C1 segment of cervical spinal cord (tissue), 14 donors: ENCODE results near the gene SMAD2.
A peak's percentile ranks its signal among the peaks of the same experiment; 100 is the strongest.

ENCODE experiments used
- DNase-seq, 14 donors: peaks; one replicate each; lab custom pipeline; 2025; lab: John Stamatoyannopoulos, UW

Gene SMAD2

GRCh38 chr18:47932190-47932589 is 1.7 kb upstream of the SMAD2 start:
- no peak for DNase-seq

GRCh38 chr18:47931718-47932103 is 1.3 kb upstream of the SMAD2 start:
- DNase-seq: peak in 2 of 14 donors; percentile 31 to 37

- peak; percentile 61 to 98 (median 93) for DNase-seq
Measured at GRCh38 chr18:47930931-47931717, 665 bp upstream of the SMAD2 start.

DNA sequence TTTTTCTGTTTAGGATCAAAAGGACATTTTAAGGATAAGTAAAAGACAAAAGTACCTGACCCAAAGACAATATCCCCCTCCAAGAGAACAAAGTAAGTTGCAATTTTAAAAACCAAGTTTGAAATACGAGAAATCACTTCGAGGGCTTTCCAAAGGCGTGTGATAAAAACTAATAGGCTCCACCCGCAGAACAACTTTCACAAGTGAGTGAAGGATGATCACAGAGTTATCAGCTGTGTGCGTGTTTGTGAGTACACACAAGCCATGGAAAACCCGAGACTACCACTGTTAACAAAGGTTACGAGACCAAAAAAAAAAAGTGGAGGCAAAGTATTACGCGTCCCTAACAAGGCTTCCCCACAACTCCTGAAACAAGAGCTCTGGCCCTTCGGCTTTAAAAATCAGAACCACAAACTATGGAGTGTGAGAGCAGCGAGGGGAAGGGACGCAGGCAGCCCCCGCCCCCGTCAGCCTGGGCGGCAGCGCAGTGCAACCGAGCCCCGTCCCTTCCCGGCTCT is 719 bp downstream of the SMAD2 start:
- peak in 1 of 14 donors; percentile 46 for DNase-seq

DNA sequence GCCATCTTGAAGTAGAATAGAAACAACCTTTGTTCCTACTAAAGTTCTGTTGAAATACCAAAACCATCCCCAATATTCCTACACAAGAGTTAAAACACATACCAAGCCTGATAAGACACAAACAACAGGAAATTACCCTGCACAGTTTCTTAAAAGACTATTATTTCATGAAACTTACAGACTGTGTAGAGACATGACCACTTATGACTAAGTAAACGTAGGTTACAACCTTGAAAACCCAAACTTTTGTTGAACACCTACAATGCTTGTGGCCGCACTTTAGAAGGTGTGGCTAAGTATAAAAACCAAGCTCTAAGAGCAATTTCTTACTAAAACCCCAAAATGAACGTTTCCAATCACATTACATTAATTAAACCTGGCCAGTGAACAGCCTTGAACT is 2.0 kb downstream of the SMAD2 start:
- no peak for DNase-seq

- DNase-seq: no peak
Measured at GRCh38 chr18:47926101-47926850, 4.2 kb downstream of the SMAD2 start.

- DNase-seq: no peak
Measured at GRCh38 chr18:47919916-47920315, 10.5 kb downstream of the SMAD2 start.

DNA sequence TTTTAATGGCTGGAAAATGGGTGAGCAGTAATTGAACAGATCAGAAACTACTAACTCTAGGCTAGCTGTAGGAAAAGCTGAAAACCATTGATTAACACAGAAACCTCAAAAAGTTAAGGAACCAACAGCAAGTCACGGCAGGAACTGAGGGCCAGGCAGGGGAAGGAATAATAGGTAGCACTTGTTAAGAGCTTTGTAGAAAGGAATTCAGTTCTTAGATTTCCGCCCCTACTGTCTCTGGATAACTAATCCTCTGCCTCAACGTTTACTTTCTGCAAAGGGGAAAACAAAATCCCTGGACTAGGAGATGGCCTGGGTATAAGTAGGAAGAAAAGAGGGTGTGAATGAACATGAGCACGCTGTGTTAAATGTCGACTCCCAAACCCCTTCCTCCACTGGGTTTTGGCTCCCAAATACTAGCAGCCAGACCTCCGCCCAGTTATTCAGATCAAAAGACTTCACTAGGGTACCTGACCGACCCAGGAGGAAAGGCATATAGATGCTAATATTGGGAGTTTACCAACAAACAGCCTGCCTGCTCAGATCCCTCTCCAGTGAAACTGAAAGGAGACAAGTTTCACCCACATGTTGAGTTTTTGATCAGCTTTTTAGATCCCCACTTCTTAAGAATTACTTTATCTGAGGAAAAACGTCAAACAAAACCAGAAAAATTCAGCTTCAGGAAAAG is 12.4 kb downstream of the SMAD2 start:
- no peak for DNase-seq

DNA sequence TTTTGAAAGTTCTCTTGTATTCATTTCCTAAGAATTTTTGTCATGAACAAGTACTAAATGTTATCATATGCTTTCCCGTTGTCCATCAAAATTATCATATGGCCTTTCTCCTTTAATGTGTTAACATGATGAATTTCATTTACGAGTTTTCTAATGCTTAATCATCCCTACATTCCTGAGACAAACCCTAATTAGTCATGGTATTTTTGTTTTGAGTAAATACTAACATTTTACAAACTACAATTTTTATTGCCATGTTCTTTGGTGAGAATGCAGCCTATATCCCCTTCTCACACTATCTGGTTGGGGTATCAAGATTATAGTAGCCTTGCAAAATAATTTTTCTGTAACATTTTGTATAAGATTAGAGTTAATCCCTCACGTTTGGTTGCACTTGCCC is 14.5 kb downstream of the SMAD2 start:
- no peak for DNase-seq

- DNase-seq: no peak
Measured at GRCh38 chr18:47915229-47915628, 15.2 kb downstream of the SMAD2 start.

- DNase-seq: no peak
Measured at GRCh38 chr18:47912794-47913585, 17.5 kb downstream of the SMAD2 start.

DNA sequence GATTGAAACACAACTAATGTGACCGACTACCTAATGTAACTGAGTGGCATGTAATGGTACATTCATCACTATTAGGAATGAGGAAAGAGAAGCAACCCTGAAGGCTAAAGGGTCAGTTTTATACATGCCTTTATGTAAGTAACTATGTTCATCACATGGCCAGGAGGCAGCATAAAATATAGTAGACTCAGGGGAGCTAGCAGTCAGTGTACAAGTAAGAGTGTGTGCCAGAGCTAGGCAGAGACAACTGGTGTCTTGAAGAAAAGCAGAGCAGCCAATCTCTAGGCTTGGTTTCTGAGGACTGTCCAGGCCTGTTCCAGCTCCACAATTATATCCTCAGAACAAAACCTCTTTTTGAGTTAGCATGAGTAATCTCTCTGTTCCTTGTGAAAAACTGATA is 18.1 kb downstream of the SMAD2 start:
- DNase-seq: peak in 6 of 14 donors; percentile 2 to 14 (median 12)

- no peak for DNase-seq
Measured at GRCh38 chr18:47911877-47912276, 18.6 kb downstream of the SMAD2 start.

DNA sequence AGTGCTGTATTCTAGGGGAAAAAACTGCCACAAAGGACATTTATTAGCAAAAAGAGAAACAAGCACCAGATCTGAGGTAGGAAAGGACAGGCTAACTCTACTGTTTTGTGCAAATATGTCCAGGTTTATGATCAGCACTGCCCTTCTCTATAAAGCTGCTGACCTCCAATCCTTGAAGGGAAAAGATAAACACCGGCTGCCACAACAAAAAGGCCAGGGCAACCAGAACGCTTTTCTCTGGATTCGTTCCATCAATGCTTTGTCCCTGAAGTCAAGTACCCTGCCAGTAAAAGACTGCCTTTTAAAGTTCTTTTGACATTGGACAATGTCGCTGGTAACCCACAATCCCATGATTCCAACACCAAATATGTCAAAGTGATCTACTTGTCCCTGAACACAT is 21.0 kb downstream of the SMAD2 start:
- no peak for DNase-seq

- no peak for DNase-seq
Measured at GRCh38 chr18:47908592-47908991, 21.9 kb downstream of the SMAD2 start.

DNA sequence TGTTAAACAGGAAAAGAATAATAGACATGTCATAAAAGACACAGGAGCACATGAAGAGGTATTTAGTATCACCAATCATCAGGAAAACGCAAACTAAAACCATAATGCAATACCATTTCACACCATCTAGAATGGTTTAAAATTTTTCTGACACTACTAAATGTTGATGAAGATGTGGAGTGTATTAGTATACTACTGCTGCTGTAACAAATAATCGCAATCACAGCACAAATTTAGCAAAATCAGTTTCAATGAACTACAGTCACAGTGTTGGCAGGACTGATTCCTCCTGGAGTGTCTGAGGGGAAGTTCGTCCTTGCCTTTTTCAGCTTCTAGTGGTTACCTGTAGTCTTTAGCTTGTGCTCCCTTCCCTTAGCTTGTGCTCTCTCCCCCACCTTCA is 24.1 kb downstream of the SMAD2 start:
- DNase-seq: no peak

- no peak for DNase-seq
Measured at GRCh38 chr18:47903809-47904208, 26.6 kb downstream of the SMAD2 start.

DNA sequence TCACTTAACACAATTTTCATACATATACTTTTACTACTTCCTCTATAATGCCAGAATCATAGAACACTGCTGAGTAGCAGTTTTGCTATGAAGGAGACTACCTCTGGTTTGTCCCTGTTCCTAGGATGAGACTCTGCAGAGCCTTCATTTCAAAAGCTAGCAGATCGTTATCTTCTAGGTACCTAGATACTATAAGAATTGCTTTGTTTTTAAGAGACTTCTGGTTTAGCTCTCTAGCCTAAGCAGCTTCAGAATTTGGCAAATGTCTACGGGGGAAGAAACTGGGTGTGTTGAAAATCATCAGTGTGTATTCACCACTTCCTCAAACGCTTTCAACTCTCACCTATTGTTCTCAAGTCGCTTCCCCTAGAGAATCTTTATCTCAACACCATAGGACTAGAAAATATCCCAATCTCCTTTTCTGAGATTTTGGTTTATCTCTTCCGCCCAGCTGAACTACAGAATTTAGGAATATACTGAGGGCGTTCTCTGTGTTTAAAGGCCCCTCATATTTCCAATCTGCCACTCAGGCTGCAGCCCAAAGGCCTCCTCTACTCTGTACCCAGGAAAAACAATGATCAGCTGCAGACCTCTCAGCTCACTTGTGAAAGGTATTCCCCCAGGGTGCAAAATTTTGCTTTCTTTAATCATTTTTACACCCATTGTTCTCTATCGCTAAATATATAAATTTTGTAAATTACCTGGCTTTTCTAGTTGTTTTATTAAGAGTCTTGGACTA is 28.7 kb downstream of the SMAD2 start:
- no peak for DNase-seq

- DNase-seq: no peak
Measured at GRCh38 chr18:47899107-47899840, 31.2 kb downstream of the SMAD2 start.

- no peak for DNase-seq
Measured at GRCh38 chr18:47898696-47899095, 31.8 kb downstream of the SMAD2 start.
